HG03060 (cell line): ENCODE results near the gene LYZL1.
"Not testable (repeated sequence)": the region's sequence is repeated elsewhere in the genome, so short reads cannot be mapped to it uniquely, and the experiment has no call there.

ENCODE experiments used
- ATAC-seq: cut with Tn5 transposase; IDR thresholded peaks from one replicate; pipeline ENCODE4 v1.9.1; 2021; ENCODE audit warnings: low read depth, moderate number of reproducible peaks; ENCODE audit not compliant: unreplicated experiment

LYZL1 gene

GRCh38 chr10:29304264-29304994, 15.6 kb downstream of the LYZL1 start:
- ATAC-seq: no peak

GRCh38 chr10:29304995-29305335, 16.1 kb downstream of the LYZL1 start:
- ATAC-seq: no peak

- no peak for ATAC-seq
These were observed 17.8 kb downstream of the LYZL1 start for GRCh38 chr10:29306688-29307087.

DNA sequence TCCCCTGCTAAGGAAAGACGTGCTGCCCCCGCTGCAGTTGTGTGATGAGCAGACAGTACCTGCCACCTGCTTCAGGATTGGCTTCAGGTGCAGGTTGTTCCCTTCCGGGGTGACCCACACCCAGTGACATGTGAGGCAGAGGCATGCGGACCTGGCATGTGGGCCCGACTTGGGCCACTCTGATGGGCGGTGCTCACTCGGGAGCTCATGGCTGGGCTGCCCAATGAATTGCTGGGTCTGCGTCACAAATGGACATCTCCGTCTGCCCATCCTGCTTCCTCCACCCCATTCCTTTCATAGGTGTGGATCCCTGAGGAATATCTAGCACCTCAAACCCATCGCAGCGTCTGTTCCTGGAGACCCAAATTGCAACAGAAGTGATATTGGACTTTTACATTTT, 19.3 kb downstream of the LYZL1 start:
- ATAC-seq: not testable (repeated sequence)

- no peak for ATAC-seq
These were observed 20.6 kb downstream of the LYZL1 start for GRCh38 chr10:29309465-29309864.

DNA sequence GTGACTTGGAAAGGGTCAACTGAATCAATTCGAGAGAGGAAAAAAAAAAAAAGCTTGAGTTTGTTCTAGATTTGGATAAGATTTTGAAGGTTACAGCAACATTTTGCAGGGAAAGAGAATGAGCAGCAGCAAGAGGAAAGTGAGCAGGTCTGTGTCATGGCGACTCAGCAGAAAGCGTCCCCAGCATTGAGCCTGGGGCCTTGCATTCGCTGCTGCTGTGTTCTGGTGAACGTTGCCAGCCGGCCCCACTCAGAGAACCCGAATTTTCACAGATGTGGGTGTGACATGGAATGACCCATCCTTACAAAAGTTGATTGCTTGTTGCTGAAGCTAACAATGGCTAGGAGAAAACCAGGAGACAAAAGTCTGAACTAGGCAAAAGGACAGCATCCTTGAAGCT, 21.6 kb downstream of the LYZL1 start:
- ATAC-seq: not testable (repeated sequence)

DNA sequence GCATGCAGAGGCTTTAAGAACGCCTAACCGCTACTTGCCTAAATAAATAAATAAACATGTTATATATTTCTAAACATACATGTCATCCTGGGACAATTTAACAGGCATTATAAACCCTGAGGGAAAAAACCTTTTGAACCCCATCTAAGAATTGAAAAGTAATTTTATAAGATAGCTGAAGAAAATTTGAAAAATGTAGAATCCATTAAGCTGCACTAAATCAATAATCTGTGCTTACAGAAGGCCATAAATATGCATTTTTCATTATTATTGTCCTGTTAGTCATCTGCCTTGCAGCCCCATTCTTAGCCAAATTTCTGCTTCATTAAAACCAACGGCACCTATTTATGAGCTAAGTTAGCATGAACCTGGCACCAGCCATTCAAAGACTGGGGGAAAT, 24.2 kb downstream of the LYZL1 start:
- no peak for ATAC-seq

GRCh38 chr10:29314726-29315125, 25.9 kb downstream of the LYZL1 start:
- ATAC-seq: no peak

- ATAC-seq: no peak
These were observed 26.9 kb downstream of the LYZL1 start for GRCh38 chr10:29315814-29316213.

DNA sequence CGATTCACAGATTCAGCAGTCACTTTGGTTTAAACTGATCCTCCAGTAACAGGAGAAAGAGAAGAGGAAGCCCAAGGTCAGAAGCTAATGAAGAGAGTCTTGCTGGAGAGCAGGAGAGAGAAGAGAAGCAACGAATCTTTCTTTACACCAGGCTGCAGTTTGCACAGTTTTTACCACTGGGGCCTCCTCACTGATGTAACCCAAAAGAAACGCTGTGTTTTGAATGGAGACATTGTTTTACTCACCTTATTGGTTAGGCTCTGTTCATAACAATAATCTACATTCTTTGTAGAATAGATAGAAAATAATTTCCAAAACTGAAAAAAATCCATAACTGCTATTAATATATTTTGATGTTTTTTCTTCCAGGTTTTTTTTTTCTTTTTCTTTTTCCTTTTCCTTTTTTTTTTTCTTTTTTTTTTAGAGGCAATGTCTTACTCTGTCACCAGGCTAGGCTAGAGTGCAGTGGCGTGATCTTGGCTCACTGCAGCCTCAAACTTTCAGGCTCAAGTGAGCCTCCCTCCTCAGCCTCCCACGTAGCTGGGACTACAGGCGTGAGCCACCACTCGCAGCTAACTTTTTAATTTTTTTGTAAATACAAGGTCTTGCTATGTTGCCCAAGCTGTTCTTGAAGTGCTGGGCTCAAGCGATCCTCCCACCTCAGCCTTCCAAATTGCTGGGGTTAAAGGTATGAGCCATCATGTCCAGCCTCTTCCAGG, 27.6 kb downstream of the LYZL1 start:
- no peak for ATAC-seq

GRCh38 chr10:29317027-29317420, 28.2 kb downstream of the LYZL1 start:
- no peak for ATAC-seq

DNA sequence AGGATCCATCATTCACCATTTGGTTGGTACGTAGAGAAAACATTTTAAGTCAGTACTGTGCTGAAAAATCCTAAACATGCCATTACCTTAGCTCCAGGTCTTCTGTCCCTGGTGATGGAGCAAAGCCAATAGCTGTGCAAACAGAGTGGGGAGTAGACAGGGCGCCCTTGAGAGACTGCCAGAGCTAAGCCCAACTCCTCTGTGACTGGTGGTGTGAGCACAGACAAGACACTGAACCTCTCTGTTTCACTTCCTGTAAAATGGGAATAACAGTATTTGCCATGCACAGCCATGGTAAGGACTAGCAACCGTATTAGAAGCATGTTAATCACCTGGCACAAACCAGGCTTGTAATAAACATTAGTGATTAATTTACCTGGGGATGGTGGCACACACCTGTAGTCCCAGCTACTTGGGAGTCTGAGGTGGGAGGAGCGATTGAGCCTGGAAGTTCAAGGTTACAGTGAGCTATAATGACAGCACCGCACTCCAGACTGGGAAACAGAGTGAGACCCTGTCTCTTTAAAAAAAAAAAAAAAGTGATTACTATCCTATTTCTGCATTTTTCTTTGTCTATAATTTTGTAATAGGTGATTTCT, 28.7 kb downstream of the LYZL1 start:
- no peak for ATAC-seq

GRCh38 chr10:29318141-29319071, 29.5 kb downstream of the LYZL1 start:
- ATAC-seq: not testable (repeated sequence)

GRCh38 chr10:29319205-29319781, 30.4 kb downstream of the LYZL1 start:
- ATAC-seq: no peak

DNA sequence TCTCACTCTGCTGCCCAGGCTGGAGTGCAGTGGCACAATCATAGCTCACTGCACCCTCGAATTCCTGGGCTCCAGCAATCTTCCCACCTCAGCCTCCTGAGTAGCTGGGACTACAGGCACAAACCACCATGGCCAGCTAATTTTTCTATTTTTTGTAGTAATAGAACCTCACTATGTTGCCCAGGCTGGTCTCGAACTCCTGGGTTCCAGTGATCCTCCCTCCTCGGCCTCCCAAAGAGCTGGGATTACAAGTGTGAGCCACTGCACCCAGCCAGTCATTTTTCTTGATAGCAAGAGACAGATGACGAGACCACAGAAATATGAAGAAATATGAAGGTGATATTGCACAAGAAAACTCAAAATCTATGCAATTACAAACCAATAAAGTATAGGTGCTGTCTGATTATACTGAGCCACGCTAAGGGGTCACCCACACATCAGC, 31.8 kb downstream of the LYZL1 start:
- not testable (repeated sequence) for ATAC-seq

DNA sequence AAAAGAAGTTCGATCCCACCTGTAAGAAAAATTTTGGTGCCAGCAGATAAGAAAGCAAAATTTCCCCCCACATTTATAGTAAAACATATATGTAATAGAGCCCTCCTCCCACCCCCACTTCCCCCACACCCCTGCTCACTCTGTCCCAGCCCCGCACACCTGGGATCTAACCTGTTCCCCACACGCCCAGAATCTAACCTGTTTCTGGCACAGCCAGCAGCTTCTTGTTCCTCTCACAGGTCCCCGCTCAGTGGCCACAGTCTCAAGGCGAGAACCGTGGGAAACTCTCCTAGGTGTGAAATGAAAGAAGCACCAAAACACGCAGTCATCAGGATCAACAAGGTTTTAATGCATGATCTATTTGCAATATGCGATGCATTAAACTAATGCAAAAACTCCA, 32.8 kb downstream of the LYZL1 start:
- no peak for ATAC-seq

DNA sequence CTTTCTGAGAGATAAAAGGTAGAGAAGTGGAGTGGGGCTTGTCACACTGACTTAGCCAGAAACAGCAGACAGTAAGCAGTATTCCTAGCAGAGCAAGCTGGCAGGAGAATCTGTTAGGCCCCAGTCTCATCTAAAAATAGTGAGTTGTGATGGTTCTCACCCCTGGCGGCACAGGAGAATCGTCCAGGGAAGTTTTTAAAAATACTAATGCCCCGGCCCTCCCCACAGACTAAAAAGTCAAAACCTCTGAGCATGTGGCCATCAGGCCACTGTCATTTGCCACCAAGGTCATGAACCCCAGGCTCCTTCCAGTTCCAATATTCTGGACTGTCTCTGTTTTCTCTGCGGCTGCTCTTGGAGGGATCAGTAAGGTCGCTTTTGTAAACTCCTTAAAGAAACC, 34.0 kb downstream of the LYZL1 start:
- ATAC-seq: no peak

DNA sequence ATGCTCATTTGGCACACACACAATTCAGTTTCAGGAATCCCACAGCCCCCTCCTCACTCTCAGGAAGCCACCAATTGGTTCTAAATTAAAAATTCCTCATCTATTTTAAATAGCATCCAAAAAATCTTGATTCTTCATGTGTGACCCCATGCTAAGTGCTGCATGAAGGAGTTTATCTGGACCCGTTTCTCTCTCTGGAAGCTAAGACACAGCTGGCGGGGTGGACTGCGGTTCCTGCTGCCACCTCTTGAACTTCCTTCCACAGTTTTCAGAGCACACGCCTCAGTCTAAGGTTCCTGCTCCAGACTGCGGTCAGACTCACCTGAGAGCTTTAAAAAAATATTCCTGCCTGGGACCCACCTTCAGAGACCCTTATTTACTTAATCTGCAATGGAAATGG, 34.5 kb downstream of the LYZL1 start:
- ATAC-seq: no peak

DNA sequence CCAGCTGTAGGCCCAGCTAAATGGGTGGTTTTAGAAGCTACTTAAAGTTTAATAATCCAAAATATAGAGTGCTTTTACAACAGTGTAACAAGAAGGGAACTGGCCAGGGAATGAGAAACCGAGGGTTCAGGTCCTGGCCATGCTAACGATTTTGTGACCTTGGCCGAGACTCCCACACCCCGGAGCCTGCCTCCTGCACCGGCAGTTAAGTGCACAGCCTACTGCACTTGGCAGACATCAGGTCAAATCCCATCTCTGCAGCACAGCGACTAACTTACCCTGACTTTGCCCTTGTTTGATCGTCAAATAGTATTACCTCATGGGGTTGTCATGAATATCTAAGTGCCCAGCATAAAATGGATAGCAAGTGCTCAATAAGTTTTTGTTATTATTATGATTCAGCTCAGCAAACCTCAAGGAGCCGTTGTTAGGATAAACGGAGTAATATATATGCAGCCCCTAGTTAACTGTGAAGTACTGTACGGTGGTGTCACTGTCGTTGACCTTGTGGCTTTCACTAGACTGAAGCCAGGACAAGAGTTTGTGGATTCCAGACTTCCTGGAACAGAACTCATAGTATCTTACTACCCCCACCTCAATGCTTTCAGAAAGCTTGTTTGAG, 35.5 kb downstream of the LYZL1 start:
- ATAC-seq: no peak

GRCh38 chr10:29326299-29326698, 37.4 kb downstream of the LYZL1 start:
- ATAC-seq: no peak
